ENCODE data around the gene ZNF106. TPM values are rescaled to one million over a fixed set of nuclear protein-coding genes. Genes with fewer than 3 reads are reported as not detected.

The ZNF106 gene
- 10 to 100 TPM; 46.4 to 46.6 TPM for total RNA-seq

DNA sequence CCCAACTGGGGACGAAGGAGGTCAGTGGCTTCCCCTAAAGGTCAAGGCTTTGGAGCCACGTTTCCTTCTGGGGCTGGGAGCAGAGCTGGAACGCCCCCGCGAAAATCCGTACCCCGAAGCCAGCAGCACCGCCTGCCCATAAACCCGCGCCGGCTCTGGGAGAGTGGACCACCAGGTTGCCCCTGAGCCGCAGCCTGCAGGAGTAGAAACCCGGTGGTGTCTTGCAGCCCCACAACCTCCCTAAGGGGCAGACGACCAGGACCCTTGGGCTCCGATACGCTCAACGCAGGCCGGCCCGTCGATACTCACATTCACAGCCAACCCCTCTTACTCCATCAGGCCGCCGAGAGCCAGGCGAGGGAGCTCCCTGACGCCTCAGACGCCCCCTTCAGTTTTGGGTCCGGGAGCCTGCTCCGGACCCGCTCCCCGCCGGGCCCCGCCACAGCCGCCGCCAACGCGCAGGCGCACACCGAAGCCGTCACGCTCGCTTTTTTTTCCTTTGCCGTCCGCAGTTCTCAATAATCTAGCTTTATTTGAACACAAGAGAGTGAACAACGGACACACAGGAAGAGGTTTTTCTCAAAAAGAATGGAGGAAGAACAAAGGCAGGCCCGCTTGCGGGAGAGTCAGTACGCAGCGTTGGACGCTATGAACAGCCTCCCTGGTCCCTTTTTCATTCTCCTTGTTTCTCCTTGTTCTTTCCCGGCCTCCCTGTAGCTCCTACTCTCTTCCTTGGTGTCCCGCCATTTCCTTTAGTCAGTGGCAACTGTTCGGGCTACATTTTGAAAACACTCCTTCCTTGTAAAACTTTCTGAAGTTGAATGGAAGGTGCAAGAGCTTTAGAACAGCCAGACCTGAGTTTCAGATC is at the start of gene ZNF106:
TSS of gene ZNF106 (minus strand) at position 471 of the 868 bp plus-strand sequence. CDS start 18,852 bp downstream, outside the sequence.
- H3K27ac Mint-ChIP-seq: peak within 1 kb of the TSS; percentile 98
- DNase-seq: peak; percentile 85
- intact Hi-C loops (cut with micrococcal nuclease): no loop called here
- H3K36me3 Mint-ChIP-seq (ENCODE audit: low read depth): peaks cover 12% of the 10 kb centered on the region
- no peaks in the 10 kb centered on the region for H3K27me3 Mint-ChIP-seq
- POLR2A ChIA-PET: interaction anchor here (0.7 to 2.6 kb wide), 17 partner anchors 9 to 245 kb away, joined by 3 to 15 read pairs (median 4); partner anchors contain the start of genes GANC, HAUS2, LRRC57 and TMEM87A
- CTCF ChIA-PET: interaction anchor here (0.6 to 2.5 kb wide), 3 partner anchors 8 to 222 kb away, joined by 3 to 7 read pairs (median 3); no protein-coding TSS in a partner anchor
- peaks cover 40% of the 10 kb centered on the region for H3K4me1 Mint-ChIP-seq (ENCODE audit: low read depth)
- TF ChIP-seq, protein P1, sequence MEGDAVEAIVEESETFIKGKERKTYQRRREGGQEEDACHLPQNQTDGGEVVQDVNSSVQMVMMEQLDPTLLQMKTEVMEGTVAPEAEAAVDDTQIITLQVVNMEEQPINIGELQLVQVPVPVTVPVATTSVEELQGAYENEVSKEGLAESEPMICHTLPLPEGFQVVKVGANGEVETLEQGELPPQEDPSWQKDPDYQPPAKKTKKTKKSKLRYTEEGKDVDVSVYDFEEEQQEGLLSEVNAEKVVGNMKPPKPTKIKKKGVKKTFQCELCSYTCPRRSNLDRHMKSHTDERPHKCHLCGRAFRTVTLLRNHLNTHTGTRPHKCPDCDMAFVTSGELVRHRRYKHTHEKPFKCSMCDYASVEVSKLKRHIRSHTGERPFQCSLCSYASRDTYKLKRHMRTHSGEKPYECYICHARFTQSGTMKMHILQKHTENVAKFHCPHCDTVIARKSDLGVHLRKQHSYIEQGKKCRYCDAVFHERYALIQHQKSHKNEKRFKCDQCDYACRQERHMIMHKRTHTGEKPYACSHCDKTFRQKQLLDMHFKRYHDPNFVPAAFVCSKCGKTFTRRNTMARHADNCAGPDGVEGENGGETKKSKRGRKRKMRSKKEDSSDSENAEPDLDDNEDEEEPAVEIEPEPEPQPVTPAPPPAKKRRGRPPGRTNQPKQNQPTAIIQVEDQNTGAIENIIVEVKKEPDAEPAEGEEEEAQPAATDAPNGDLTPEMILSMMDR (IDR thresholded peaks at IDR 0.05): no peak
- no peaks in the 10 kb centered on the region for H3K9me3 Mint-ChIP-seq
- ATAC-seq: peak; percentile 69
- H3K4me3 Mint-ChIP-seq: peak within 1 kb of the TSS; percentile 92

DNA sequence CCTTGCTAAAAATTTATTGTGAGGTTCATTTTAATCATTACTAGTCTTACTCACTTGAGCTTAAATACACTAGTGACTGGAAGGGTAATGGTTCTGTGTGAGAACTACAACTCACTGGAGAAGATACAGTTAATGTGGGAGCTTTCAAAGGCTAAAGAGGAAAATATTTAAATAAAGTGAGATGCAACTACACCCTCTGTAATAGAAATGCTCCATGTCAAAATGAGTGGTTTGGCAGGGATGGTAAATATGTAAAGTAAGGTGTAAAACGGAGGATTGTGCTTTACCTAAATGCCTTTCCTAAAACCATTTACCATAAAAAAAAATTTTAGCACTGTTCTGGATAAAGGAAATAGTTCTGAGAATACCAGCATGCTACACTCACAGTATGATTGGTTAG is 42.3 kb upstream of the ZNF106 start:
- DNase-seq (no peak), ATAC-seq (no peak)
- POLR2A ChIA-PET: no interaction called here
- TF ChIP-seq, protein P1 (IDR thresholded peaks at IDR 0.05): no peak
- Mint-ChIP-seq H3K27ac (no peak overlapping the region), H3K9me3 (no peaks in the 10 kb centered on the region), H3K4me3 (no peak overlapping the region), H3K4me1 (ENCODE audit: low read depth) (no peaks in the 10 kb centered on the region), H3K27me3 (no peaks in the 10 kb centered on the region), H3K36me3 (ENCODE audit: low read depth) (peaks cover 8% of the 10 kb centered on the region)
- CTCF ChIA-PET: interaction anchor here (0.9 kb wide), 1 partner anchor 20 kb away, joined by 4 read pairs; no protein-coding TSS in a partner anchor
- intact Hi-C loops (cut with micrococcal nuclease): no loop called here

DNA sequence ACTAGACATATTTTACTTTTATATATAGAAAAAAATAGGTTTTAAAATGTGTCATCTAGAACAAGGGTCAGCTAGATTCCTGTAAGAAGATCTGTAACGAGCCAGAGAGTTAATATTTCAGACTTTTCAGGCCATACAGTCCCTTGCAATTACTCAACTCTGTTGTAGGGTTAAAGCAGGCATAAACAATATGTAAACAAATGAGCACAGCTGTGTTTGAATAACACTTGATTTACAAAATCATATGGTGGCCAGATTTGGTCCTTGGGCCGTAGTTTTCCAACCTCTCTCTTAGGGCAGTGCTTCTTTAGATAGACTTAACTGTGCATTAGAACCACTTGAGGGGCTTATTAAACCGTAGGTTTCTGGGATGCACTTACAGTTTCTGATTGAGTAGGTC is 38.0 kb upstream of the ZNF106 start:
- Mint-ChIP-seq H3K27me3 (no peaks in the 10 kb centered on the region), H3K4me1 (ENCODE audit: low read depth) (no peaks in the 10 kb centered on the region), H3K36me3 (ENCODE audit: low read depth) (peaks cover 7% of the 10 kb centered on the region), H3K4me3 (no peak overlapping the region), H3K27ac (no peak overlapping the region), H3K9me3 (no peaks in the 10 kb centered on the region)
- CTCF ChIA-PET: interaction anchor here (0.8 kb wide), 1 partner anchor 121 kb away, joined by 3 read pairs; no protein-coding TSS in a partner anchor
- no peak for ATAC-seq
- DNase-seq: no peak
- intact Hi-C loops (cut with micrococcal nuclease): no loop called here
- POLR2A ChIA-PET: no interaction called here
- TF ChIP-seq, protein P1 (IDR thresholded peaks at IDR 0.05): no peak

DNA sequence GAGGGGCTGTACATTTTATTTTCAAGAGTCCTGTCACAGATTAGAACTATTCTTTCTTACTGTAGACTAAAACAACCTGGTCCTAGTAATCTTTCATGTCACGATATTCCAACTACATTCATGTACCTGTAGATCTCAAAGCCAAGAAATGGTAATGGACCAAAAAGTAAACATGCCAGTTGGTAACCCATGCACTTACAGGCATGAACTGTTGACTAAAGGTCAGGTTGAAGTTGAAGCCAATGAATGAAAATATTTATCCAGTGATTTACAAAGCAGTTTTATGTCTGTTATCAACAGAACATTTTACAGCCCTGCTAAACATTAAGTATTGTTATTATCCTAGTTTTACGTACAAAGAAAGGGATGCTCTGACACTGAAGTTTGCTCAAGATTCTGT is 32.4 kb upstream of the ZNF106 start:
- Mint-ChIP-seq H3K9me3 (no peaks in the 10 kb centered on the region), H3K4me3 (no peak overlapping the region), H3K4me1 (ENCODE audit: low read depth) (no peaks in the 10 kb centered on the region), H3K36me3 (ENCODE audit: low read depth) (peaks cover 11% of the 10 kb centered on the region), H3K27ac (no peak overlapping the region), H3K27me3 (no peaks in the 10 kb centered on the region)
- no peak for DNase-seq
- CTCF ChIA-PET: no interaction called here
- TF ChIP-seq, protein P1 (IDR thresholded peaks at IDR 0.05): no peak
- ATAC-seq: no peak
- intact Hi-C loops (cut with micrococcal nuclease): no loop called here
- POLR2A ChIA-PET: no interaction called here

DNA sequence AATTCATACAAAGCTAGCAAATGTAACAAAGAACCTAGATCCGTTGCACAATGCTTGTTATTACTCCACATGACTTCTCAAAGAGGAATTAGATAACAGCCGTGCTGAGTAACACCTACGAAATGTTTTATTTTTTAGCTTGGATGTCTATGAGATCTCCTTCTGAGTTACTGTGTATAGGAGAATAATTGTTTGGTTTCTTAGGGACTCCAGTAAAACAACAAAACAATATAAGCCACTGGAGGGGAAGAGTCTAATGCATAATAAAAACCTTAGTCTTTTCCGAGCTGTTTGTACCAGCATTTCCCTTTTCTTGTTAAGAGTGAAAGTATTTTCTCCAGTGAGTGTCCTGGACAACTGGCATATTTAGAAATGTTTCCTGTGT is 20.1 kb upstream of the ZNF106 start:
- Mint-ChIP-seq H3K4me3 (no peak overlapping the region), H3K9me3 (no peaks in the 10 kb centered on the region), H3K27ac (no peak overlapping the region), H3K36me3 (ENCODE audit: low read depth) (peaks cover 11% of the 10 kb centered on the region), H3K4me1 (ENCODE audit: low read depth) (no peaks in the 10 kb centered on the region), H3K27me3 (no peaks in the 10 kb centered on the region)
- TF ChIP-seq, protein P1 (IDR thresholded peaks at IDR 0.05): no peak
- DNase-seq (no peak), ATAC-seq (no peak)
- POLR2A ChIA-PET: no interaction called here
- CTCF ChIA-PET: no interaction called here
- intact Hi-C loops (cut with micrococcal nuclease): no loop called here
